Measurements from ENCODE around the gene GCLC.

DNA sequence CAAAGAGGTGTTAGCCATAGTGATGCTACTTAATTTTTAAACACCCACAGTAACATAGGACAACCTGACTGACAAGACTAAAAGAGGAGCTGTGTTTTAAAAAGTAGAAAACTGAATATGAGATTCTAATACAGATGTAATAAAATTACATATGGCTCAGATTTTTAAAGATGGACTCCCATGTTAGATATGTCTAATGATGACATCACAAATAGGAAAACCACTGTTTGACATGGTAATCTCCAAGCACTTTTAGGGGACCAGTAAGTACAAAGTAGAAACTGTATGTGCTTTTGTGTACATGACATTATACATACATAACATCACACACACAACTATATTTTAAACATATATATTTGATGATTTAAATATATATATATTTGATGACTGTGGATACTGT is 16.8 kb downstream of the GCLC start:
- TF ChIP-seq POLR2AphosphoS5 (IDR thresholded peaks at IDR 0.05; ENCODE audit: borderline replicate concordance, low read depth, low read length) (no peak), EZH2 (IDR thresholded peaks at IDR 0.05) (no peak)

Measured in SK-N-MC (cell line).